Stimulated activated CD4-positive, alpha-beta T cell treated with anti-CD3 and anti-CD28 coated beads, Interleukin-15, amount 100 ng/mL, for 1 hour (primary cell): ENCODE measurements around the gene ESD.

Experiments used
- DNase-seq, 2 donors: peaks; one replicate each; pipeline ENCODE4 v3.0.0-alpha.2; 2020; ENCODE audit warnings: low read depth in 1 of 2, low spot score in 1 of 2

Gene ESD

DNA sequence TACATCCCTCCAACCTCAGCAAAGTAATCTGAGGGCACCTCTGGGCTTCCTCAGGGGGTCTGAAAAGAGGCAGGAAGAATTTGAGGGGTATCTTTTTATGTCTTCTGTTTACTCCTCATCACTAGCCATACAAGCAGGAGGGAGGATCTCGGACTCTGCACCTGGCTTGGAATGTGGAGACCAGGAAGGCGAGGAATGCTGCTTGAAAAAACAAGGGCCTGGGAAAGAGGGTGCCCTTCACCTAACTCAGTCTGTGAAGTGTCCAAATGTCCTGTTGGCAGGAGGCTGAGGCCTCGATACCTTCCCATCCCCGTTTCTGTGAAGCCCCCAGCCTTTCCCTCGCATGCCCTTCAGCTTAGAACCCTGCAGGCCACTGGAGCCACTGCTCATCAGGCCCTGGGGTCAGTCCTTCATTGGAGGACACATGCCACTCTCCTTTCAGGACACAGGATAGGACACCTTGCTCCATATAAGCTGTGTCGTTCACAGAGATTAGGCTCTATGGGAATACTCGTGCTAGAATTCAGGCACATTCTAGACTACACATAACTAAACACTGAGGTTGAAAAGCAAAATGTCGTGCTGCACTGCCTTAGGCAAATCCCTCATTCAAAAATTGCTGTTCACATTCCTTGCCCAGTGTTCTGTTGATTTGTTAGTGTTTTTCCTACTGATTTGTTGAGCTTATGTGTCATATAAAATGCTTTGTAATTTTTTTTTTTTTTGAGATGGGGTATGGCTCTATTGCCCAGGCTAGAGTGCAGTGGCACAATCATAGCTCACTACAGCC lies 49.7 kb downstream of the ESD start:
- DNase-seq = no peak

DNA sequence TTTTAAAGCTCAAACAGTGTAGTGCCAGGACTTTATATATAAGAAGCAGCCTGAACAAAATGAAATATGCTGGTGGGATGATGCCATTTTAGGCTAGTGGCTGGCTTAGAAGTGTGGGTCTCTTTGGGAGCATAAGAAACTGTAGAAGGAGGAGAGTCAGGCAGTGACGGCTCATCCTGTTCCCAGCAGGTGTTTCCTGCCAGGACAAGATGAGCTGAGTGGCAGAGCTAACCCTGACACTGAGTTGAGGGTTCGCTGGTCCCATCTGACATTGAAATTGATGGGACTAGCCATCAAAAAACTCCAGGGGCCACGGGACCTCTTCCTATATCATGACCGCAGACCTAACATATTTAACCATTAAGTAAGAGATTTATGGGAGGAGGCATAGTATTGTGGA lies 51.3 kb downstream of the ESD start:
- DNase-seq = no peak

DNA sequence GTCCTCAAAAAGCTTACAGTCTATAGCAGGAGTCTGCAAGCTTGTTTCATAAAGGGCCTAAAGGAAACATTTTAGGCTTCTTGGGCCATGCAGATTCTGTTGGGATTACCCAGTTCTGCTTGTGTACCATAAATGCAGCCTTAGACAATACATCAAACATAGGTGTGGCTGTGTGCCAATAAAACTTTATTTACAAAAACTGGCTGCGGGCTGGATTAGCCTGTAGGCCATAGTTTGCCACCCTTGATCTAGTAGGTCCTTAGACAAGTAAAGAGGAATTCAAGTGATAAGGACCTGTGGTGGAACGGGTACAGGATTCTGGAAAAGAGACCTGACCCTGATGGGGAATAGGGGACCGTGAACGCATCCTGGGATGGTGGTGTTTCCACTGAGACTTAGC lies 51.9 kb downstream of the ESD start:
- DNase-seq = no peak

GRCh38 chr13:46743191-46743590 lies 53.8 kb downstream of the ESD start:
- no peak for DNase-seq

- no peak for DNase-seq
Observed at GRCh38 chr13:46739447-46740098, 57.4 kb downstream of the ESD start.

DNA sequence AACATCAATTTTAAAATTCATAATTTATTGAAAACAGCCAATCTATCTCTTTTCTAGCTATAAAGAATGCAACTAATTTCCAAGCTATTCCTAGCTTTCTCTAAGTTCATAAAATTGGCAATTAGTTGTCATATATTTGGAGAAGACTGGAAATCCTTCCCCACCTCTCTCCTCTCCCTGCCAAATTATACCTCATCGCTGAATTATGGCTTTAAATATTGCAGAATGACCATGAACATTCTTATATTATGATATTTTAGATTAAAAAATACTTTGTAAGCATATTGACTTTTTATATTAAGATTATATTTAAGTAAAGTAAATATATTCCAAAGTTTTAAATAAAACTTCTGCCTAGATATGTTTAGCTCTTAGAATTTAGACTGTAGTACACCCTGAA lies 58.2 kb downstream of the ESD start:
- DNase-seq = no peak

- DNase-seq = no peak
Observed at GRCh38 chr13:46738055-46738454, 58.9 kb downstream of the ESD start.

GRCh38 chr13:46736541-46737310 lies 60.2 kb downstream of the ESD start:
- DNase-seq = no peak

DNA sequence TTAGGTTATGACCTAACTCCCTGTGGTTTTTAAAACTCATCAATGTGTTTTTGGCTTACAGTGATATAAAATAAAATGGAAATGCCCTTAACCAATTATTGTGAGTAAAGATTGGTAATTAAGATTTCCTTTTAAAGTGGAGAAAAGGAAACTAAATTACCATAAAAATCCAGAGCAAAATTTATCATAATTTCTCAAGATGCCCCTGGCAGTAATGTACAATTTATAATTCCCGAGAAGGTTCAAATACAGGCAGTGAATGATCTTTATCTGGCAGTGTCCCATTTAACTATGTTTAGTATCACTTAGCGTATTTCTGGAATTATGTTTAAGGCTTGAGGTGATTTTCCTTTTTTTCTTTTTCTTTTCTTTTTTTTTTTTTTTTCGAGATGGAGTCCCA lies 61.5 kb downstream of the ESD start:
- no peak for DNase-seq

DNA sequence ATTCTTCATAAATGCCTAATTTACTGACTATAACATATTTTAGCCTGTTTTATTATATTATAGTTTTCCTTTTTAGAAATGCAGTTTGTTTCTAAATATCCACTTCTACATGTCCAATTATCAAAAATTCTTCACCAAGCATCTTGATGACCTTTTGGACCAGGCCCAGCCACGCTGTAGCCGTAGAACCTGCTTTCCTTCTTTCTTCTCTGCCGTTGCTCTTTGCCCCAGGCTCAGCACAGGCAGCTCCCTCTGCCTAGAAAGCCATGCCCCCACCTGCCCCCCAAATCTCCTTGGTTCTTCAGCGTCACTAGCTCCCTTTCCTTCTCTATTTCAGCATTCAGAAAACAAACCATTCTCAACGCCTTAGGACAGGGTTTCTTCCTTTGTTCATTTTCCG lies 65.4 kb downstream of the ESD start:
- no peak for DNase-seq

DNA sequence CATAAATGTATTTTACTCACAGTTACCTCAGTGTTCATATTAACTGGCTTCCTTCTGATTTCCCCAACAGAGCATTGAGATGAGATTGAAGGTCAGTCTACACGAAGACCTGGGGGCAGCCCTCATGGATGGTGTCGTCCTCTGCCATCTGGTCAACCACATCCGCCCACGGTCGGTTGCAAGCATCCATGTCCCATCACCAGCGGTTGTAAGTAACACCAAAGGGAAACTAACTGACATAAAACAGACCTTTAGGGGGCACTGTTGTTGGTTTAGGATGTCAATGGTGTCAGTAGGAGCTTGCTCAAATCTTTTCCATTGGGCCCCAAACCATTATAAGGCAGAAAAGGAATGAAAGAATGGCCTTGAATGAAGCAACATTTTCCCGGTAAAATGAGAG lies 68.2 kb downstream of the ESD start:
- no peak for DNase-seq

GRCh38 chr13:46726347-46726746 lies 70.6 kb downstream of the ESD start:
- no peak for DNase-seq
